HFF-Myc (cell line): Measurements from ENCODE around the gene S100A14.
A peak's percentile ranks its signal among the peaks of the same experiment; 100 is the strongest.

ENCODE experiments used
- DNase-seq: peaks from one replicate; pipeline ENCODE4 v3.0.0-alpha.2; 2011; ENCODE audit warnings: low read depth; ENCODE audit errors: extremely low read depth
- H3K4me3 ChIP-seq: replicated peaks from 2 replicates; pipeline ENCODE4 v1.5.1; 2011; ENCODE audit warnings: low read depth, mild to moderate bottlenecking, control low read depth, low read length
- TF ChIP-seq, protein P1 (sequence below): IDR thresholded peaks from 2 replicates; pipeline ENCODE4 v1.5.1; 2012; ENCODE audit warnings: mild to moderate bottlenecking, low read depth, low read length, control low read depth; ENCODE audit errors: missing control alignments

Gene S100A14

DNA sequence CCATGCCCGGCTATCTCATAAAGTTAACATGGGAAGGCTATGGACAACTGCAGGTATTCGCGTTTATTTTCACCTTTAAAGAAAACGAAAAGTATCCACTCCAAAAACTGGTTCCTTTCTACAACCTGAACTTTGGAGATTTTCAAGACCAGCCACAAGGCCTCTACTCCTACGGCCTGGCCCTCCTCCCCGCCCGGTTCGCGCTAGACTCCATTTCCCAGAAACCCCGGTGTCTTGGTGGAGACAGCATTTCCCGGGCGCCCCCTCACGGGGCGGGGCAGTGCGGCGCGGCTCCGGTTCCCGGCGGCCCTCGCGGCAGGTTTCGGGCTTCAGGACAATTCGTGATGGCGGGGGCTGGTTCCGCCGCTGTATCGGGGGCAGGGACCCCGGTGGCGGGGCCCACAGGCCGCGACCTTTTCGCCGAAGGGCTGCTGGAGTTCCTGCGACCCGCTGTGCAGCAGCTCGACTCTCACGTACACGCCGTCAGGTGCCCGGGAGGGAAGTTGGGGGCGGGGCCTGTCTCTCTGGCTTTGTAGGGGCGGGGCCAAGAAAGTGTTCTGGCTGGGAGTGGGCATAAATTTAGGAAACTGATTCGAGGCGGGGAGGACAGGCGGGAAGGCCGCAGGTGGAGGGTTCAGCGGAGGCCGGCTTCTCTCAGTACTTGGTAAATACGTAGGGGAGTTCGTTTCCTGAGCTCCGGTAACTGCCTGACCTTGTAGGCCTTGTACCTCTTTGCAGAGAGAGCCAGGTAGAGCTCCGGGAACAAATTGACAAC is 42.5 kb upstream of the S100A14 start, which contains the start of gene SNAPIN:
SNAPIN (plus strand) TSS at position 304 of the 775 bp plus-strand sequence; CDS start at position 345, 41 bp downstream.
- TF ChIP-seq, protein P1, sequence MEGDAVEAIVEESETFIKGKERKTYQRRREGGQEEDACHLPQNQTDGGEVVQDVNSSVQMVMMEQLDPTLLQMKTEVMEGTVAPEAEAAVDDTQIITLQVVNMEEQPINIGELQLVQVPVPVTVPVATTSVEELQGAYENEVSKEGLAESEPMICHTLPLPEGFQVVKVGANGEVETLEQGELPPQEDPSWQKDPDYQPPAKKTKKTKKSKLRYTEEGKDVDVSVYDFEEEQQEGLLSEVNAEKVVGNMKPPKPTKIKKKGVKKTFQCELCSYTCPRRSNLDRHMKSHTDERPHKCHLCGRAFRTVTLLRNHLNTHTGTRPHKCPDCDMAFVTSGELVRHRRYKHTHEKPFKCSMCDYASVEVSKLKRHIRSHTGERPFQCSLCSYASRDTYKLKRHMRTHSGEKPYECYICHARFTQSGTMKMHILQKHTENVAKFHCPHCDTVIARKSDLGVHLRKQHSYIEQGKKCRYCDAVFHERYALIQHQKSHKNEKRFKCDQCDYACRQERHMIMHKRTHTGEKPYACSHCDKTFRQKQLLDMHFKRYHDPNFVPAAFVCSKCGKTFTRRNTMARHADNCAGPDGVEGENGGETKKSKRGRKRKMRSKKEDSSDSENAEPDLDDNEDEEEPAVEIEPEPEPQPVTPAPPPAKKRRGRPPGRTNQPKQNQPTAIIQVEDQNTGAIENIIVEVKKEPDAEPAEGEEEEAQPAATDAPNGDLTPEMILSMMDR: no peak
- peak within 1 kb of the TSS; percentile 65 for H3K4me3 ChIP-seq
- DNase-seq: peak; percentile 36

DNA sequence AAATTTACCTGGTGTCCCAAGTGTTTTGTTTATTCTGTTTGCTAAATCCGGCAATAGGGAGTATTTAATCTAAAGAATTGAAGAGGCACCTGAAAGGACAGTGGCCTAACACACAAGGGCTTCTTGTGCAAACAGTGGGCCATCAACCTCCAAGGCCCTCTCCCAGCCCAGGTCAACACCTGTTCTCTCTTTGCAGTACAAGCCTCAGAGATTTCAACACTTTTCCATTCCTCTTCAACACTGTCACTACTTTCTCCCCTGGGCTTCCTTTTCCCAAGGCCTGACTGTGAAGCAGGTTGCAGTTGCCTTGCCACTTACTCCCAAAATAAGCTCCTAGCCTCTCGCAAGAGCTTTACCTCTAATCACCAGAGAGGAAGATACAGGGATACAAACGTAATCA is 39.2 kb upstream of the S100A14 start:
- H3K4me3 ChIP-seq: no peak overlapping the region
- TF ChIP-seq, protein P1: no peak
- no peak for DNase-seq

DNA sequence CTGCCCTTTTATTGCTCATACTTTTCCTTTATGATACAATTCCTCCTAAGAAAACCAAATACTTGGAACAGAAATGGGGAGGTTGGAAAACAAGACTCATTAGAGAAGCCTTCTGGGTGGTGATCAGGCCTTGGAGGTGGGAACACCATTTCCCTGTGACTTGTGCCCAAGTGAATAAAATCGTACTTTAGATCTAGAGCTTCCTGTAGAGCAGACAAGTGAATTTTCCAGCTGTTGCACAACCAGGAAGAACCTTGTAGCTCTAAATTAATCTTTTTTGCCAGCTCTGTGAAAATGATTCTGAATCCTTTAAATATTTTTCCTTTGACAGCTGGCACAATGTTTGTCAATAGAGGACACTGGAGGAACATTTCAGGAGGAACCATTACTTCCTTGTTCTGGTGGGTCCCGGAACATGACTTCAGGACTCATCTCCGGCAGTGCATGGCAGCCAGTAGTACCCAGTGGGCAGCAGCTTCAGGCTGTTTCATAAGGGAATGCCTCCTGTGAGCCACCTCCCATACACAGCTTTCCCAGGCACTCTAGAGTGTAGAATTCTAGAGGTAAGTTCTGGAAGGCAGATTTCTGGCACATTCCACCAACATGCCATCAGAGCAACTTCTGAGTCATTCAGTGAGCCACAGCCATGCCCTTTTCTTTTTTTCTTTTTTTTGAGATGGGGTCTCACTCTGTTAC is 36.8 kb upstream of the S100A14 start:
- TF ChIP-seq, protein P1: no peak
- no peak for DNase-seq
- H3K4me3 ChIP-seq: no peak overlapping the region

DNA sequence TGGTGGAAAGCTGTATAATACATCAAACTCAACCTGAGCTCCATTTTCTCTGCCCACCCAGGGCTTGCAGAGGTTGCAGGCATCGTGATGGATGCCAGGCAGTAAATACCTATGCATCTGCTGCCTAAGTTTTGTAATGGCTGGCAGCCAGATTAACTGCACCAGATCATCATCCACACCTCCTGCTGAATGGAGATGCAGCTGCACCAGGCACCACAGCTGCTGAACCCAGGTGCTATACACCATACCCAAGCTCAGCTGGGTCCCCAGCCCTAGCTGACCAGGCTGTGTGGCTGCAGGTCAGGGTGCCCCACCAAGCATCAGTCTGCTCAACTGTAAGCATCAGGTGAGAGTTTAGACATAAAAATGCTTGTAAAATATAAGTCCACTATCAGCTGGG is 35.6 kb upstream of the S100A14 start:
- TF ChIP-seq, protein P1: no peak
- no peak overlapping the region for H3K4me3 ChIP-seq
- DNase-seq: no peak

DNA sequence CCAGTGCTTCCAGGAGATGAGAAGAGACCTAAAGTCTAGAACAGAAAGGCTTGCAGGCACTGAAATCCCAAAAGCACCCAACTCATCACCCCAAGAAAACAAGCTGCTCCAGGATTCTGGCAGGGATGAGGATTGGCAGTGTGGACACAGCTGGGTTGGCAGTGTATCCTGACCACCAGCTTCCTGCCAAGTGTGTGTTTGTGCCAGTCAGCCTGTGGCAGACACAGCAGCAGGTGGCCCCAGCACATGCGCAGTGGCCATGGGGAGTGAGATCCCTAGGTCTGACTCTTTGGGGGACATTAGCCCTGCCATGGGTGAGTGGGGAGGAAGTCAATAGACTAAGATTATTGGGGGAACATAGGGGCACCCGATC is 33.7 kb upstream of the S100A14 start:
- no peak overlapping the region for H3K4me3 ChIP-seq
- TF ChIP-seq, protein P1: no peak
- no peak for DNase-seq

DNA sequence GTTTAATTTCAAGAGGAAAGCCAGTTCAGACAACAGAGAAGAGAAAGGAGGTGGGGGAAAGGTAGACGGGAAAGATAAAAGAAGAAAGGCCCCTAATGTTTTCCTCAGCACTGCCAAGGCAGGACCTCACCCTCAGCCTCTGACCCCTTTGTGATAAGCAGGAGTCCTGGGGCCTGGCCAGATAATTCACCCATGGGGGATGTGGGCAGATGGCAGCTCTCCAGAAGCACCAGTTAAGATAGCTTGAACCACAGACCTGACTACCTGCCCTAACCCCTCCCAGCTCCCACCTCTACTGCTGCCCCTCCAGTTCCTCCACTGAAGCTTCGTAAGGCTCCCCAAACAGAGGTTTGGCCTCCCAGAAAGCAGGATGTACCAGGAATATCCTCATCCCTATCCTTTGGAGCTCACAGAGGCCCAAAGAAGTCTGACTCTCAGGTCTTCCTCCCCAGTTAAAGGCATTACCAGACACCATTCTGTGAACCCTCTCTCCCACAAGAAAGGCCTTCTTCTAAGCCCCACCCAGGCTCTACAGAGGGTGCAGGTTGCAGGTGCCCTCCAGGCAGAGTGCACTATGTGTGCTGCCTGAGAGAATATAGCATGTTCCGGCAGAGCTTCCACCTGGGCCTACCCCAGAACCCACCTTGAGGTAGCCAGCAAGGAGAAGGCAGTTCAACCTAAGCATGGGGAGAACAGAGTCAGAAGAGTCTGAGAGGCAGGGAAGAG is 33.2 kb upstream of the S100A14 start:
- no peak overlapping the region for H3K4me3 ChIP-seq
- DNase-seq: no peak
- TF ChIP-seq, protein P1: no peak
